B cell (primary cell): ENCODE measurements around the gene KCTD12.

ENCODE experiments used
- CTCF ChIP-seq: fragments of 200-600 bp; IDR thresholded peaks from one replicate; pipeline ENCODE4 v1.8.0; 2022; ENCODE audit warnings: antibody characterized with exemption, mild to moderate bottlenecking
- EZH2 ChIP-seq: IDR thresholded peaks from 2 replicates; pipeline ENCODE4 v1.6.1; 2012; ENCODE audit warnings: borderline replicate concordance, low read depth, mild to moderate bottlenecking, moderate library complexity, low read length; ENCODE audit not compliant: insufficient read depth, poor library complexity, severe bottlenecking

GRCh38 chr13:76921516-76921915 lies 35.3 kb upstream of the KCTD12 start:
- TF ChIP-seq CTCF (no peak), EZH2 (no peak)
